ENCODE results near the gene ATG10.
"Not testable (repeated sequence)": the region's sequence is repeated elsewhere in the genome, so short reads cannot be mapped to it uniquely, and the experiment has no call there.

Gene ATG10

DNA sequence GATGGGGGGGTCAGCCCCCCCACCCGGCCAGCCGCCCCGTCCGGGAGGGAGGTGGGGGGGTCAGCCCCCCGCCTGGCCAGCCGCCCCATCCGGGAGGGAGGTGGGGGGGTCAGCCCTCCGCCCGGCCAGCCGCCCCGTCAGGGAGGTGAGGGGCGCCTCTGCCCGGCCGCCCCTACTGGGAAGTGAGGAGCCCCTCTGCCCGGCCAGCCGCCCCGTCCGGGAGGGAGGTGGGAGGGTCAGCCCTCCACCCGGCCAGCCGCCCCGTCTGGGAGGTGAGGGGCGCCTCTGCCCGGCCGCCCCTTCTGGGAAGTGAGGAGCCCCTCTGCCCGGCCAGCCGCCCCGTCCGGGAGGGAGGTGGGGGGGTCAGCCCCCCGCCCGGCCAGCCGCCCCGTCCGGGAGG, 168.0 kb downstream of the ATG10 start:
- DNase-seq: not testable (repeated sequence)

DNA sequence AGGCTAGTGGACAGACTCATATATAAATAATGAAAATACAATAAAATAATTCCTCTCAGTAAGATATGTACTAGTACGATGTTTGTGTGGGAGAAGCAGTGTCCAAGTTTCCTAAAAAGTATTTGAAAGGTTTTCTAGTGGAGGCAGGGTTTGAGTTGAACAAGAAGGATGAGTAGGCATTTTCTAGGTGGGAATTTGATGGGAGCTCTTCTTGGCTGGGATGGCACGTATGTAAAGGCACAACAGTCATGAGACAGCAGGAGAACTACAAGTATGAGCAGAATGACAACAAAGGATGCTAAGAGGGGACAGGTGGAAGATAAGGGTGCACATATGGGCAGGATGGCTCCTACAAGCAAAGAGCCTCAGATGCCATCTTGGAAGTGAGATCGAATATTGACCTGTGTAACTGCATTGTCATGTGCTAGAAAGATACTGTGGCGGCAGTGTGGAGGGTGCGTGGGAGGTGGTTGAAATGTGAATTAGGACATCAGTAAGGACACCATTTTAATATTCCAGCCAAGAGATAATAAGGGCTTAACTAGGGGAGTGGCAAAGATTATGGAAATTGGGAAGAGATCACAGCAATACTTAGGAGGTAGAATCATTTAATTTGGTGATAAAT, 170.5 kb downstream of the ATG10 start:
- no peak for DNase-seq

DNA sequence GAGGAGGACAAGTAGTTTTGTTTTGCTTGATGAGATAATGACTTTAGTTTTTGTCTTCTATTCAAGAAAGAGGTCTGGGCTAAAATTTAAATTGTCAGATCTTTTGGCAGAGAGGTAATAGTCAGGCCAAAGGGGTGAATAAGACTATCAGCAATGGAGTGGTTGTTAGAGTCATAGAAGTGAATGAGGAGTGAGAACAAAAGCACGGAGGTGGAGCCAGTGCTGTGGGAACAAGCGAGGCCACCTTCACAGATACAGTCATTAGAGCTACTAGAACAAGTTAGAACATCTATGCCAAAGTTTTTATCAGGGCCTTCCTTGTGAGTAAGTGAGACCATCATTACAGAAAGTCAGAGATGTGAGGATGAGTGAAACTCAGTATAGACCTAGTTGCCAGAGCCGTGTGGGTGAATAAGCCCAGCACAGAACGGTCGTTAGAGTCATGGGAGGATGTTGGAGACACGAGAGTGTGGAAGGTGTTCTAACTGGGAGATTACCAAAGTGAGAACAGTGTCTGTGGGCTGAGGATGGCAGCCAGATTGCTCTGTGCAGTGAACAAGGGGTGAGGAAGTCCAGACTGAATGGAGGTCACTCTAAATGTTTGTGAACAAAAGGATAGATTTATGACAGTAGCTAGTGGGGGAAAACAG, 171.2 kb downstream of the ATG10 start:
- no peak for DNase-seq

DNA sequence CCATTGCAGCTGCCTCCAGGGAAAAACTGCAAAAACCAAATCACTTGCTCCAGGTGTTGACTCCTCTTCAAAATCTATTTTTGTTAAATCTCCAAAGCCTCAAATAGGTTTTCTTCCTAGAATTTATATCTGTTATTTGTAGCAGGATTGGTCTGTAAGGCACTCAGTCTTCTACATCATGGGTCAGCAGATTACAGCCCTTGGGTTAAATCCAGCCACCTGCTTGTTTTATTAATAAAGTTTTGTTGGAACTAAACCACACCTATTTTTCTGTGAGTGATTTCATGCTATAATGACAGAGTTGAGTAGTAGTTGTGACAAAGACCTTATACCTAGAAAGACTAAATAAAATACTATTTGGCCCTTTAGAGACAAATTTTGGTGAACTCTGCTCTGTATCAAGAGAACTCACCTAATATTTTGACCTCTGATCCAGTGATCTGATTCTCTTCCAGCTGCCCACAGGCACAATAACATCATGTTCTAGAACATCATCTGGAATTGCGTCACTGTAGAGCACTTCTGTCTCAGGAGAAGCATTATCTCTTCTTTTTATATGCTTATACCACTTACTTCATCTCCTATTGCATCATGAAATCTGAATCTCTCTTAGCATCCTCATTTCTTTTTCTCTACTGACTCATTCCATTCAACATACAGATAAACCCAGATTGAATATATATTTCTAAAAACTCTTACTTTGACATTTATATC, 176.2 kb downstream of the ATG10 start:
- no peak for DNase-seq

DNA sequence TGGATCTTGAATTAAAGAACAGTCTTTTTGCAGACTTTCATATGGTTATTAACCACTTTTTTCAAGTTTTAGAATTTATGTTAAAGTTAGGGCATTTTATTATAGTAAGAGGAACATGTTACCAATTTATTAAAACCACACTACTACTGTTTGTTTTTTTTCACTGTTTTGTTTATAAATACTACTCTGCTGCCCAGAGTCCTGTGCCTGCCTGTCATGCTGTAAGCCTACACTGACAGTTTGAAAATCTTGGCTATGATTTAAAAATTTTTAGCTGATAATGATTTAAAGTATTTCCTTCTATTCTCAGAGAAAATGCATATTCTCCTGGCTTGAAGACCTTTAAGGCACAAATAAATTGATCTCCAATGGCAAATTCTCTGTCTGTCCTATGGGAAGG, 177.6 kb downstream of the ATG10 start:
- no peak for DNase-seq

DNA sequence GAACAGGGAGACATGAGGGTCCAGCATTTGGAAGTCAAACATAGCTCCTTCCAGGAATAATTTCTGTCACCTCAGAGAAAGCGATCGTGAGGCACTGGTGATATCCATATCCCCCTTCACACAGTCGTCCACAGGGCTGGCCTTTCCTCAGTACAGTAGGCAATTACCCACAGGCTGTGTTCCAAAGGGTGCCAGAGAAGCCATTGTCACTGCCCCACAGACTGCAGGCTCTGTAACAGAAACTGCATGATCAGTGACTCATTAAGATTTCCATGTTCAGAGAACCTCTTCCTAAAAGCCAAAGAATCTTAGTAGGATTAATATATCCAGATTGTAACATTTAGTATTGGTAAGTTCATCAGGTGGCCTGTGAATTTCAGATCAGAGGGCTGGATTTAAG, 178.7 kb downstream of the ATG10 start:
- no peak for DNase-seq

DNA sequence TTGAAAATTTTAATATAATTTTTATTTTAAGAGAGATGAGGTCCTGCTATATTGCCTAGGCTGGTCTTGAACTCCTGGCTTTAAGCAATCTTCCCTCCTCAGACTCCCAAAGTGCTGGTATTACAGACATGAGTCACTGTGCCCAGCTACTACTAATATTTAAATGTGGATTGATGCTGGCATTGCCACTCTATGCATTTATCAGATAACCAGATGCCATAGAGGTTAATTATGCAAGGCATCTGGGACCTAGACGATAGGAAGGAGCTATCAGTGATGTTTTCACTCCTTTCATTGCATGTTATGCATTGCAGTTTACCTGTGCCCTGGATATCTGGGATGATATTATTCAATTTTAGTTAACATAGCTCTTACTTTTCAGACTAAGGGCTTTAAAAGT, 179.4 kb downstream of the ATG10 start:
- no peak for DNase-seq

DNA sequence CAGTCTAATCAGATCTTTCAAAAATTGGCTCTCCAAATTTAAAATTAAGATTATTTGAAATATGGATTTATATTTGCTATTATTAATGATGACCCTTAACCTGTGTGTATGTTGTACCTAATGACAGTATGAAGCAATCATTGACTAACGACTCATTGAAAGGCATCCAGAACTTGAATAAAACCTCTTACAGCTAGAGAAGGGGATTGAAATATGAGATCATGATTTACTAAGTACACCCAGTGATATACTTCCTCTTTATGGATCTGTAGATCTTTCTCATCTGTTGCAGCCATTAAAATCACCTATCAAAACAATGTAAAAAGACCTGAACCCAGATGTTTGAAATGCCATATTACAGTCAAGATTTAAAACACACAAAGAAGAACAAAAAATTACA, 179.8 kb downstream of the ATG10 start:
- DNase-seq: no peak

DNA sequence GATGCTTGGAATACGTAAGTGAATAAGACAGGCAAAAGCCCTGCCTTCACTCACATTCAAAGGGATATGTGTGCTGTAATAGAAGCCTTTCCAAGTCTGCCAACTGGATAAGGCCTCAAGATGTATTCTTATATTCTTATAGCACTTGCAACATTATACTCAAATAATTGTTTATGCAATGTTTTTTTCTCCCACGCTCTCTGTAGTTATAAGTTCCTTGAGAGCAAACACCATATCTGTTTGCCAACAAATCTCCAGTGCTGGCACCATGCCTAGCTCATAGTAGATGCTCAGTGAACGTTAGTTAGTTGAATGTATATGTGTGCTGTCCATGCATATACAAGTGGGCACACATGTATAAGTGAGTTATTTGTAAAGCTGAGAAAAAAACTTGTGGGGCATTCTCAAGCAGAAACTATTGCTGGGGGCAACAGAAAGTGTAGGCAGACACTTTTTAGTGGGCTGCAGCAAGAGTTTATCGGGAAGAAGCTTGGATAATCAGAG, 181.2 kb downstream of the ATG10 start:
- DNase-seq: no peak

DNA sequence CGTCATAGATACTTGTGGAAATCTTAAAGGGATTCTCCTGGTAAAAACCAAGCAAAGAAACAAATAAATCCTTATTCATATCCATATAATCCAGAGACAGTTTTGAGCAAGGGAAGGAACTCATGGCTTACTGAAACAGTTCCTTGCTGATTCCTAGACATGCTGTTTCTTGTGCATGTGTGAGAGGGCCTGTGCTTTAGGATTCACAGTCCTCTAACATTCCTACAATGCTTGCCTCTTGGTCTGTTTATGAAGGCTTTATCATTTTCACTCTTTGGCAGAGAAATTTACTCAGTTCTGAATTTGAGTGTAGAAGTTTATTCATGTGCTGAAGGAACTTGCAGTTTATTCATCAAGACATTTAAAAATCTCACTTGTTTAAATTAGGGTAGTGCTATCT, 183.0 kb downstream of the ATG10 start:
- no peak for DNase-seq

DNA sequence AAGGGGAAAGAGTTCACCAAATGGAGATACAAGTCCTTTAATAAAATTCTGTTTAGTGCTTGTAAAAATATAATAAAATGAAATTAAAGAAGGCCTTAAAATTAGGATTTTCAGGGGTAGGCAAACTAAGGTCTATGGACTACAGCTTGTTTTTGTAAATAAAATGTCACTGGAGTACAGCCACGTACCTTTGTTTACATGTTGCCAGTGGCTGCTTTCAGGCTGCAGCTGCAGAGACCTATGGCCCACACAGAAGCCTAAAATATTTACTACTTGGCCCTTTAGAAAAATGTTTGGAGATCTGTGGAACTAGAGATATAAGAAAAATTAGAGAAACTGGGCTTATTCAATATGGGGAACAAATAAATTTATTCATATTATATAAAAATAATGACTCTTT, 183.5 kb downstream of the ATG10 start:
- DNase-seq: no peak

DNA sequence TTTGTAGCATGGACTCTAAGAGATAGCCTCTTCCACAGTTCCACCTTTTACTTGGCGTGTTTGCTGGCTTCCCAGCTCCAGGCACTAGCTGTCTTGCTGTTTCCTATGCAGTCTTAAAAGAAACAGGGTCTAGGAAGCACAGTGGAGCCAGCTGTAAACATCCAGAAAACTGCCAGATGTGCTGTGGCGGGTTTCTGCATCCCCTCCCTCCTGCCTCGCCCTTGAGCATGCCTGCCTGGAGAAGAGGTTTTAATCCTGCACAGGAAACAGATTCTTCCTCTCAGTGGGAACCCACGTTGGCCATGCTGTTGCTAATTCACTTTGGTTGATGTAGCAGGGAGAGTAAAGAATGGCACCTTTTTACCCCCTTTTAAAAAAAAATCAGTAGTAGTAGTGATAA, 185.1 kb downstream of the ATG10 start:
- no peak for DNase-seq

DNA sequence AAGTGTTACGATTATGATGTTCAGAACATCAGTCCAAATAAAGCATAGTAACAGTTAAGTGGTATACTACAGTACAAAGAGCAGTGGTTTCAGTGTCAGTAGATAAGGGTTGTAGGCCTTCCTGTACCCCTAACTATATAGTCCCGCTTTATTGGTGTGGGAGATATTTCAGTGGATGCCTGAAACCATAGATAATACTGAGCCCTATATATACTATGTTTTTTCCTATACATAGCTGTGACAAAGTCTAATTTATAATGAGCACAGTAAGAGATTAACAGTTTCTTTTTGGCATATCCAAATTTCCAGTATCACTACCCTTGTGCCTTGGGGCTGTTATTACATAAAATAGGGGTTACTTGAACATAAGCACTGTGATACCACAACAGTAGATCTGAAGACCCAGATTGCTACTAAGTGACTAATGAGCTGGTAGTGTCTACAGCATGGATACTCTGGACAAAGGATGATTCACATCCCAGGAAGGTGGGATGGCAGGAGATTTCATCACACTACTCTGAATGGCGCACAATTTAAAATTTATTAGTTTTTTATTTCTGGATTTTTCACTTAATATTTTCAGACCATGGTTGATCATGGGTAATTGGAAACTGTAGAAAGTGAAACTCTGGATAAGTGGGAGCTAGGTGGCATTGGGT, 187.1 kb downstream of the ATG10 start:
- no peak for DNase-seq

DNA sequence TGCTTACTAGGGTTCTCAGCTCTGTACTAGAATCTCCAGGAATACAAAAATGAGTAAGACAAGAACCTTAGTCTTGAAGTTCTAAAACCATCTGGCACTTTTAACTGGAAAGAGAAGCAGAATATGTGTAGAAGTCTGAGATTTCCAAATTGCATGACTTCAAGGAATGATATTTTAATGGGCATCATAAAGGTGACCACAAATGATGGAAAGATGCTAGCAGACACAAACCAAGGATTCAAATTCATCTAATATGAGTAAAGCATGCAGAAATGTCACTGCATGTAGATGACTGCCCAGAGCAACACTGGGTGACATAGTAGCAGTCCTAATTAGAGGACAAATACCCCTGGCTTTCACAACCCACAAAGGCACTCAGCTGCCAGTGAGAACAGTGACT, 189.1 kb downstream of the ATG10 start:
- no peak for DNase-seq

DNA sequence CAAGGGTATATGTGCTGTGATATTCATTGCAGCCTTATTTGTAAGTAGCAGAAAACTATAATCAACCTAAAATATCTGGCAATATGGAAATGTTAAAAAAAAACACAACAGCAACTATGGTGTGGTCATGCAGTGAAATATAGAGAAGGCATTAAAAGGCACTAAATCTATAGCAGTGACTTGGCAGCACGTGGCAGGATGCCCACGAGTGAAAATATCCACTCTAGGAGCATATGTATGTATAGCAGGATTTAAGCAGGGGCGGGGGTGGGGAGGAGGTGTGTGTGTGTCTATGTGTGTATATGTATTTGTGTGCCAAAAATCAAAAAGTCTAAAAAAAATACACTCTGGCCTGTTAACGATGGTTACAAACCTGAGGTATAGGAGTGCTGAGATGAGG, 190.8 kb downstream of the ATG10 start:
- no peak for DNase-seq

DNA sequence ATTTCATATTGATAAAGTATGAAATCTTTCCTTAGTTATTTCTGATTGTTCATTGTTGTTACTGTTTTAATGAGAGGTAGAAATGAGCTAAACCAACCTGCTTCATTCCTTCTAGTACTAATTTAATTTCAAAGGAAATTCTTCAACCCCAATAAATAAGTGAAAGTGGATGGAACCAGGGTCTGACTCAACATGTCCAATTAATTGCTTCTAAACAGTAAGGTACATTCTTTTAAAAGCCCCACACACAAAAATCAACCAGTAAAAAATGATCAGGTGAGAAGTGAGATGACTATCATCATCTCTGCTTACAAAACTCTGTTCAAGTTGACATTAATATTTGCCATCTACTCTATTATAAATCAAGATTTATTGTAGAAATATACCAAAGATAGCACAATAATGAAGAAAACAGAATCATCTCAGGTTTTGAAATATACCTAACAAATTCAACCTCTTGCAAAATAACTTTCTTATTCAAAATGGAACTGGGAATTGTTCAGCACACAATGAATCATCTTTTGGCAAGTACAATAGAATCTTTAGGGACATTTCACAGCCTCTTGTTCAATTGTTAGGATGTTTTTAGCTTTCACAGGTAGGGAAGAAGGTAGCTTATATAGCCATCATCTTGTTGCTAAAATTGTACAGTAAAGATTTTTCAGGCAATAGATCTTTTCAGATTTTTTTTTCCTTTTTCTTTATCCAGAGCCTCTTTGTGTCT, 191.8 kb downstream of the ATG10 start:
- DNase-seq: no peak

DNA sequence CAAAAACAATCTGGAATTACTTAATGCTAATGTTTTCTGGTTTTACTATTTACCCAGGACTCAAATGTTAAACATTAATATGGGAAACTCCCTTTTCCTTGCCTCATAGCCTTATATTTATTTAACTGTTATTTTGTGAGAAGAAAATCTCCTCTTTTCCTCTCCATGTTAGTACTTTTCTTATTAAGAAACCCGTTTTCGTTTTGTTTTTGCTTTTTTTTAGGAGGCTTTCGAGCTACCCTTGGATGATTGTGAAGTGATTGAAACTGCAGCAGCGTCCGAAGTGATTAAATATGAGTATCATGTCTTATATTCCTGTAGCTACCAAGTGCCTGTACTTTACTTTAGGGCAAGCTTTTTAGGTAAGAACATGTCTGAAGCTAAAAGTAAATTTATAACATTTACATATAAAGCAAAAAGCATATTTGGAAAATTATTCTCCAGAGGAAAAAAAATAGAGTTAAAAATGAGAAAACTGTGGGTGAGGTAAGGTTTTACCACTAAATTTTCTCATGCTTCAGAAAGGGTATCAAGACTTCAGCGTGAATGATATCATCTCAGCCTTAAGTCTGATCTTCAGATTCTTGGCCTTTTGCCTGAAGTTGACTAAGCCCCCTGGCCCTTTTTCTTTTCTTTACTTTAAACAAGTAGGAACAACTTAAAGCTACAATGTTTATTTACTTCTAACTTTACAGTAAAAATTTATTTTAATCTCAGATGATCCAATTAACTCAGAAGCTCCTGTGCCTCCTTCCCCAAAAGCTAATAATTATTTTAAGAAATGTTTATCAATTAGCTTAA, 192.6 kb downstream of the ATG10 start:
- no peak for DNase-seq

DNA sequence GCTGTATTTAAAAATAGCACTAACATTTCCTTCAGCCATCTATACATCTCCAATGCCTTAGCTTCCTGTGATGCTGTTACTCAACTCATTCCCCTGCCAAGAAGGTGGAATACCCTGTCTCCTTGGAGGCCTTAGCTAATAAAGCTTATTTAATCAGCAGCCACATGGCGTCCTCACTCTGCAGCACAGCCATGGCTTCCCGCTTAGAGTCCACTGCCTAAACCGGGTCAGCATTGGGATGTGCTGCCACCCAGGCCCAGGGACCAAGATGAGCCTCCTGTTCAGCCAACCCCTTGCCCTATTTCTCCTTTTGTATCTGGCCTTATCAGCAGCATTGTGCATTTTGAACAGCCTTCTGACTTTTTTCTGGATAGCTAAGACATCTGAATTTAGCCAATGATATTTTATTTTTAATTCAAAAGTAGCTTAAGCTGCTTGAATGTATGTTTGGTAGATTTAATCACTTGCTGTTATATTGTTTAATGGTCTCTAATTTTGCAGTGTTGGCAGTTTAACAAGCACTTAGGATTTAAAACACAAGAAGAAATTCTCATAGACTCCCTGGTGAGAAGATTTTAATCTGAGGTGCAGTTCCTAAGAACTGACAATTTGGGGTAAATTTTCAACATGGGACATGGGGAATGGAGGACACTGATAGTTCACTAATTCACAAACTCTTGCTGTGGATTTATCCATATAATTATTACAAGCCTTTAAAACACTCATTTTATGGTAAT, 193.3 kb downstream of the ATG10 start:
- DNase-seq: no peak

DNA sequence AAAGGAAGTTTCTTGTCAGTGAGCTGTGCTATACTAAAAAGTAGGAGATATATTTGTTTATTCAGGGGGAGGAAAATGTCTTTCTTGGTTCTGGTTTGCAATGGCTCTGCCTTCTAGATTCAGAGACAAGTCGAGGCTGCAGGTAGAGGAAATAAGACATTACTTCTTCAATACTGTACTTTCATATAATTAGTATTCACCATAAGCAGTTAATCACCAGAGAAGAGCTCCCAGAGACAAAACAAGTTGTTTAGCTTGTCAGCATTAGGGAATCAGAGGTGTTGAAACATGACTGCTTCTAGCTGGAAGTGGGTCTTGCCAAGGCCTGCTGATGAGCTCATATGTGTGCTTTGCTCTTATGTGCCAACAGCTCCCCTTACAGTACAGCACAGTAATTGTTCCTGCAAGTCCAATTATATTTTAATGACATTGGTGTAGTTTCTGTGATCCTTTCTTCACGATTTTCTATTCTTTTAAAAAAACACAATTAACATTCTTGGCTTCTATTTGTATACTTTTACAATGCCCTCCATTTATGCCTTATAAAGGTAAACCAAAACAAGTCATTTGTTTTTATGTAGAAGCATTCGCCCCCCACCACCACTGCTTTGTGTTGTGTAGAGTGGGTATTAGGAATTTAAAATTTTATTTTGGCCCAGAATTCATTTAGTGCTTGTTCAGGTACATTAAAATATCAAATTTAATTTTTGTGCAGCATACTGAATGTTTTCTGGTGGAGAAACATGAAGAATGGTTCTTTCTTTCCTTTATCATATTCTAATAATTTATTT, 194.1 kb downstream of the ATG10 start:
- no peak for DNase-seq

DNA sequence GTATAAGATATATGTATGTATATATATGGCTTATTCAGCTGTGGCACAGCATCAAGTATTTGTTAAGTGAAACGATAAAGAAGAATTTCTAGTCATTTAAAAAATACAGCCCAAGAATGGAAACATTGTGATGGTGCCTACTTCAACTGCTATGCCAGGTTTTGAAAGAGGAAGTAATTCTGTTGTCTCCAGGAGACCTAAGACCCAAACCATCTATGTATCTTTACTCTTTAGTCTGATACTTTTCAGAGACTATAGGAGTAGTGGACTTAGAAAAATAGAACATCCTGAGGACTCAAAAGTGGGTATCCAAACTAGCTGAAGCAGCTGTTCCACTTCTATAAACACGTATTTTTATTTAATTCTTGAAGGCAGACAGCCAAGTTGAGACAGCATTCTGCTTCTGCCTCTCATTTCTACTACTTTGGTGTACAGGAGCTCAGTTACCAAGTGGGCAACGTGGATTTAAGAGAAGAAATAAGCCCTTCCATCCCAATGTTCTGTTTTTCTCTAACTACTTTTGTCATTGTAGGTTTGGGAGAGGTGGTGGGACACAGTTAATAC, 195.6 kb downstream of the ATG10 start:
- DNase-seq: no peak

Measured in activated T-cell treated with anti-CD3 and anti-CD28 coated beads, Interleukin-2, amount 50 U/mL, for 48 hours (primary cell).